Measurements from ENCODE around the gene ANKRD10.

ANKRD10 gene

GRCh38 chr13:110902370-110902769 lies 12.5 kb downstream of the ANKRD10 start:
- TF ChIP-seq CTCF (IDR thresholded peaks at IDR 0.05; ENCODE audit: insufficient read depth, missing control alignments) = no peak
- DNase-seq (ENCODE audit: insufficient read length, low spot score) = no peak

GRCh38 chr13:110897521-110897920 lies 17.3 kb downstream of the ANKRD10 start:
- FAIRE-seq = no peak
- no peak for TF ChIP-seq CTCF (IDR thresholded peaks at IDR 0.05; ENCODE audit: insufficient read depth, missing control alignments)
- no peak for DNase-seq (ENCODE audit: insufficient read length, low spot score)

More at GRCh38 chr13:110902370-110902769, 12.5 kb downstream of the ANKRD10 start:
- no peak for FAIRE-seq

- FAIRE-seq (no peak), DNase-seq (ENCODE audit: insufficient read length, low spot score) (no peak)
- no peak for TF ChIP-seq CTCF (IDR thresholded peaks at IDR 0.05; ENCODE audit: insufficient read depth, missing control alignments)
Measured at GRCh38 chr13:110897014-110897413, 17.9 kb downstream of the ANKRD10 start.

GRCh38 chr13:110894086-110894485 lies 20.8 kb downstream of the ANKRD10 start:
- TF ChIP-seq CTCF (IDR thresholded peaks at IDR 0.05; ENCODE audit: insufficient read depth, missing control alignments) = no peak
- FAIRE-seq (no peak), DNase-seq (ENCODE audit: insufficient read length, low spot score) (no peak)

DNA sequence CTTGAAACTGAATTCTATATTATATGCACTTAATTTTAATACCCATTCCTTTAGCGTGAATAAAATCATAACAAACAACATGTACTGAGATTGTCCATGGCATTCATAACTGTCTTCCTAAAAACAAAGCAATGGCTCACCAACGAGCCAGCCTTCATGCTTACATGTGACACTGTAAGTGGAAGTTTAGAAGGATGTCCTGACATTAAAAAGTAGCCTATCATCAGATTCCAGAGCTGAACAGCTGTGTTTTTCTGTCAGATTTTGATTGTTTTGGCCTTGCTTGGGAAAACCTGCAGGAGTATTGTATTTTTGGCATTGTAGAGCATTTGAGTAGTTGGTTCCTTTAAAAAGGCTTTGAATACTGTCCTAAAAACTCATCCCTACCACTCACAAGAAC lies 21.3 kb downstream of the ANKRD10 start:
- FAIRE-seq (no peak), DNase-seq (ENCODE audit: insufficient read length, low spot score) (no peak)
- TF ChIP-seq CTCF (IDR thresholded peaks at IDR 0.05; ENCODE audit: insufficient read depth, missing control alignments) = no peak

- FAIRE-seq (no peak), DNase-seq (ENCODE audit: insufficient read length, low spot score) (no peak)
- no peak for TF ChIP-seq CTCF (IDR thresholded peaks at IDR 0.05; ENCODE audit: insufficient read depth, missing control alignments)
Measured at GRCh38 chr13:110890279-110891165, 24.3 kb downstream of the ANKRD10 start.

- FAIRE-seq = no peak
- TF ChIP-seq CTCF (IDR thresholded peaks at IDR 0.05; ENCODE audit: insufficient read depth, missing control alignments) = no peak
- DNase-seq (ENCODE audit: insufficient read length, low spot score) = no peak
Measured at GRCh38 chr13:110888390-110888789, 26.5 kb downstream of the ANKRD10 start.

Measured in D721Med (cell line).